Thoracic aorta (tissue), 2 donors: ENCODE data around the gene MVD. TPM values are rescaled to one million over a fixed set of nuclear protein-coding genes. Genes with fewer than 3 reads are reported as not detected.

Experiments used
- ATAC-seq: fragments of 150-250 bp; one replicate; pipeline ENCODE4 v1.8.0; 2017; ENCODE audit warnings: low read depth; ENCODE audit not compliant: insufficient number of reproducible peaks, low FRiP score
- DNase-seq: peaks from one replicate; pipeline ENCODE4 v3.0.0-alpha.2; 2020; ENCODE audit warnings: low spot score
- H3K27ac ChIP-seq, 2 donors: fragments of 200-600 bp; sonication (generic); 1 replicate in 1 of 2; 2 replicates in 1 of 2; pipeline ENCODE4 v1.5.1; 2016; ENCODE audit warnings: mild to moderate bottlenecking in 2 of 2, moderate library complexity in 2 of 2
- H3K27me3 ChIP-seq: fragments of 200-600 bp; sonication (generic); replicated peaks from 2 replicates; pipeline ENCODE4 v1.6.0; 2016; ENCODE audit warnings: mild to moderate bottlenecking; ENCODE audit not compliant: insufficient read depth
- H3K36me3 ChIP-seq: fragments of 200-600 bp; sonication (generic); one replicate; pipeline ENCODE4 v1.5.1; 2016
- H3K4me1 ChIP-seq, 2 donors: fragments of 200-600 bp; sonication (generic); 1 replicate in 1 of 2; 2 replicates in 1 of 2; pipeline versions ENCODE4 v1.5.1 to v1.6.0; 2016; ENCODE audit warnings: low read depth in 2 of 2, mild to moderate bottlenecking in 1 of 2; ENCODE audit not compliant: control insufficient read depth in 1 of 2
- H3K4me3 ChIP-seq: fragments of 200-600 bp; sonication (generic); 2 replicates; pipeline ENCODE4 v1.5.1; 2016; ENCODE audit warnings: mild to moderate bottlenecking
- H3K9me3 ChIP-seq: fragments of 200-600 bp; sonication (generic); 2 replicates; pipeline ENCODE4 v1.5.1; 2016
- total RNA-seq, 2 donors: library from RNA; depleted of rRNA; stranded (reverse); fragments of >200 nt; gene quantifications; one replicate each; pipeline versions ENCODE4 v1.1.0 to v1.2.3, GENCODE V29; 2016
- TF ChIP-seq, protein P1 (sequence below): fragments of 200-600 bp; sonication (generic); IDR thresholded peaks from one replicate; pipeline ENCODE4 v1.5.1; 2019; ENCODE audit warnings: antibody characterized with exemption

Gene MVD
- total RNA-seq, 2 donors from 2014 or later, result 22.4 to 38.9 TPM

DNA sequence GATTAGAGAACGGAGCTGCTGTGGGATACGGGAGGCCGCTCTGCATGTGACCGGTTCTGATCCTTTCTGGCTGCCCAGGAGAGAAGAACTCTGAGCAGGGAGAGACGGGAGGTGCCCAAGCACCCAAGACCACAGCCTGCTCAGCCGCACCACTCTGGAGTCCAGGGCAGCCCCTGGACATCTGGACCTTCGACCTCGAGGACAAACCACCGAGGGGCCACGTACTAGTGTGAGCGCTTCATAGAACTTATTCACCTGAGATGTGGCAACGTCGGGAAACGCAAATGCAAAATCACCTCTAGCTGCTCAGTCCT lies 37.4 kb upstream of the MVD start:
- H3K36me3 ChIP-seq, result peaks cover 14% of the 10 kb centered on the region
- ATAC-seq (no peak), DNase-seq (no peak)
- no peak overlapping the region for H3K27ac ChIP-seq
- H3K27me3 ChIP-seq, result no peaks in the 10 kb centered on the region
- H3K4me3 ChIP-seq, result no peak overlapping the region
- H3K9me3 ChIP-seq, result no peaks in the 10 kb centered on the region
- H3K4me1 ChIP-seq, result peaks cover 15 to 18% of the 10 kb centered on the region in 2 donors
- TF ChIP-seq, protein P1, sequence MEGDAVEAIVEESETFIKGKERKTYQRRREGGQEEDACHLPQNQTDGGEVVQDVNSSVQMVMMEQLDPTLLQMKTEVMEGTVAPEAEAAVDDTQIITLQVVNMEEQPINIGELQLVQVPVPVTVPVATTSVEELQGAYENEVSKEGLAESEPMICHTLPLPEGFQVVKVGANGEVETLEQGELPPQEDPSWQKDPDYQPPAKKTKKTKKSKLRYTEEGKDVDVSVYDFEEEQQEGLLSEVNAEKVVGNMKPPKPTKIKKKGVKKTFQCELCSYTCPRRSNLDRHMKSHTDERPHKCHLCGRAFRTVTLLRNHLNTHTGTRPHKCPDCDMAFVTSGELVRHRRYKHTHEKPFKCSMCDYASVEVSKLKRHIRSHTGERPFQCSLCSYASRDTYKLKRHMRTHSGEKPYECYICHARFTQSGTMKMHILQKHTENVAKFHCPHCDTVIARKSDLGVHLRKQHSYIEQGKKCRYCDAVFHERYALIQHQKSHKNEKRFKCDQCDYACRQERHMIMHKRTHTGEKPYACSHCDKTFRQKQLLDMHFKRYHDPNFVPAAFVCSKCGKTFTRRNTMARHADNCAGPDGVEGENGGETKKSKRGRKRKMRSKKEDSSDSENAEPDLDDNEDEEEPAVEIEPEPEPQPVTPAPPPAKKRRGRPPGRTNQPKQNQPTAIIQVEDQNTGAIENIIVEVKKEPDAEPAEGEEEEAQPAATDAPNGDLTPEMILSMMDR, result no peak

DNA sequence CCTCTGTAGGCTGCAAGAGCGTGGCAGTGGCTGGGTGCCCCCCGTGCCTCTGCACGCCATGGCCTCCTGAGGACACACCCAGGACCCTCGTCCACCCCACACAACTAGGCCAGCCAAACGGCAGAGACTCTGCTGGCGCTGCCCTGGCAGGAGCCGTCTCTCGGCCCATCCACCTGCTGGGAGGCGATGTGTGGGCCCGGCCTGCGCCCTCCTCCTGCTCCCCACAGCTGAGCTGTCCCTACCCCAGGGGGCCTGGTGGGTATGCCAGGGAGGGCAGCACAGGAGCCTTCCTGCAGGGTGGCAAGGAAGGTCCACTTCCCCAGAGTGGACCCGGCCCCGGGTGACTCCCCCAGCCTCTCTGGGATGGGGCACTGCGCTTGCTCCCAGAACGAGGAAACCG lies 36.3 kb upstream of the MVD start:
- ATAC-seq (no peak), DNase-seq (no peak)
- Histone ChIP-seq H3K4me1 (peaks cover 4 to 7% of the 10 kb centered on the region in 2 donors), H3K27me3 (no peaks in the 10 kb centered on the region), H3K4me3 (no peak overlapping the region), H3K27ac (no peak overlapping the region), H3K36me3 (peaks cover 14% of the 10 kb centered on the region), H3K9me3 (no peaks in the 10 kb centered on the region)
- TF ChIP-seq, protein P1, result no peak

DNA sequence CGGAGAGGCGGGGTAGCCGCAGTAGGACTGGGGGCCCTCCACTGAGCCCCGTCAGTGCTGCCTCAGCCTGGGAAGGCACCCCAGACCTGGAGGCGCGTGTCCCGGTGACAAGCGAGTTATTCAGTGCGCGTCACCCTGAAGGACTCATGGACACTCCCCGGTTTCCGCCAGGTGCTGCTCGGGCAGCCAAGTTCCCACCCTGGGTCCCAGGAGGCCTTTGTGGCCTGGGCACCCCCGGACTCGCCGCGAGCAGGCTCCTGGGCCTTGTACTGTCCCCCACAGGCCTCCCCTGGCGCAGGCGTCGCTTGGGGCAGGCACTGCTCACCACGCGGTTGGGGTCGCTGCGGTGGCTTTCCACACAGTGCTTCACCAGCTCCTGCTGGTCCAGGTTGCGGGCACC lies 35.8 kb upstream of the MVD start:
- Histone ChIP-seq H3K9me3 (no peaks in the 10 kb centered on the region), H3K27ac (no peak overlapping the region), H3K4me1 (peaks cover 3 to 6% of the 10 kb centered on the region in 2 donors), H3K36me3 (peaks cover 14% of the 10 kb centered on the region), H3K27me3 (no peaks in the 10 kb centered on the region), H3K4me3 (no peak overlapping the region)
- ATAC-seq, result no peak
- no peak for DNase-seq
- TF ChIP-seq, protein P1, result no peak

- no peaks in the 10 kb centered on the region for H3K27me3 ChIP-seq
- H3K4me1 ChIP-seq, result peaks cover 3 to 6% of the 10 kb centered on the region in 2 donors
- H3K9me3 ChIP-seq, result no peaks in the 10 kb centered on the region
- H3K36me3 ChIP-seq, result peaks cover 14% of the 10 kb centered on the region
- DNase-seq (no peak), ATAC-seq (no peak)
- H3K27ac ChIP-seq, result no peak overlapping the region
- no peak overlapping the region for H3K4me3 ChIP-seq
- TF ChIP-seq, protein P1, result no peak
These were observed 35.1 kb upstream of the MVD start for GRCh38 chr16:88697831-88698615.

DNA sequence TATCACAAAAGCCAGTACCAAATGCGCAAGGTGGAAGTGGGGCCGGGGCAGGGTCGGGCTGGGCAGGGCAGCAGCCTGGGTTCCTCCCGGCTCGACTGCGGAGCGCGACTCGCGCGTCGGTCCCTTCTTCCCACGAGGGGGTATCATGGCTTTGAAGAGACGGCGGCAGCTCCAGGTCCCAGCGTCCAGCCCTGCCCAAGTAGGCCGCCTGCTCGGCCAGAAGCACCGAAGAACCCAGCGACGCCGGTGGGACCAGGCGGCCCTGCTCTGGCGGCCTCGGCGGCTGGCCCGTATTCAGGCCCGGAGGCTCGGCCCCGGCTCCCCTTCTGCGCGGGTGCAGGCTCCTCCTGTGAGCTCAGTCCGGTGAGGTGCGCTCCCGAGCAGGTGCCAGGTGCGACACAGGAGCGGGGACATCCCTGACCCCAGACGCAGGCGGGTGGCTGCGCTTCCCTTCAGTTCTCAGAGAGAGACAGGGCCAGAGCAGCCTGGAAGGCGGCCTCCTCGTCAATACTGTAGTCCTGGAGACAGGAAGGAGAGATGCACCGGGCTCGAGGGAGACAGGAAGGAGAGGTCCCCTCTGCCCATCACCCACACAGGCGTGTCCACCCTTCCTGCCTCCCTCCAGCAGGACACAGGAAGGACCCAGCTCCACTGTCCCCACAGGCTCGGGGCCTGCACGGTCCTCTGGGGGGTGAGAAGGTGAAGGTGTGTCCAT lies 34.4 kb upstream of the MVD start:
- Histone ChIP-seq H3K9me3 (no peaks in the 10 kb centered on the region), H3K36me3 (peaks cover 11% of the 10 kb centered on the region), H3K4me3 (no peak overlapping the region), H3K27ac (no peak overlapping the region), H3K4me1 (peaks cover 3 to 6% of the 10 kb centered on the region in 2 donors), H3K27me3 (no peaks in the 10 kb centered on the region)
- TF ChIP-seq, protein P1, result no peak
- no peak for ATAC-seq
- DNase-seq, result no peak
